Measurements from ENCODE around the gene MKRN1.
"Not testable (repeated sequence)": the region's sequence is repeated elsewhere in the genome, so short reads cannot be mapped to it uniquely, and the experiment has no call there.

Gene MKRN1

GRCh38 chr7:140433396-140433795, 45.9 kb downstream of the MKRN1 start:
- DNase-seq, result no peak

GRCh38 chr7:140426130-140426529, 53.2 kb downstream of the MKRN1 start:
- DNase-seq, result no peak

GRCh38 chr7:140425718-140426117, 53.6 kb downstream of the MKRN1 start:
- DNase-seq, result no peak

GRCh38 chr7:140423501-140423900, 55.8 kb downstream of the MKRN1 start:
- DNase-seq, result no peak

DNA sequence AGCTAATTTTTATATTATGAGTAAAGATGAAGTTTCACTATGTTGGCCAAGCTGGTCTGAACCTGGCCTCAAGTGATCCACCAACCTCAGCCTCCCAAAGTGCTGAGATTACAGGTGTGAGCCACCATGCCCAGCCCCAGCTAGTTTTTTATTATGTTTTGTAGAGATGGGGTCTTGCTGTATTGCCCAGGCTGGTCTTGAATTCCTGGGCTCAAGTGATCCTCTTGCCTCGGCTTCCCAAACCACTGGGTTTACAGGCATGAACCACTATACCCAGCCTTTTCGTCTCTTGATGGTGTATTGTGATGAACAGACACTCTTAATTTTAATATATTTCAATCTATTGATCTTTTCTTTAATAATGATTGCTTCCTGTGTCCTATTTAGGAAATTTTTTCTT, 57.8 kb downstream of the MKRN1 start:
- DNase-seq, result no peak

DNA sequence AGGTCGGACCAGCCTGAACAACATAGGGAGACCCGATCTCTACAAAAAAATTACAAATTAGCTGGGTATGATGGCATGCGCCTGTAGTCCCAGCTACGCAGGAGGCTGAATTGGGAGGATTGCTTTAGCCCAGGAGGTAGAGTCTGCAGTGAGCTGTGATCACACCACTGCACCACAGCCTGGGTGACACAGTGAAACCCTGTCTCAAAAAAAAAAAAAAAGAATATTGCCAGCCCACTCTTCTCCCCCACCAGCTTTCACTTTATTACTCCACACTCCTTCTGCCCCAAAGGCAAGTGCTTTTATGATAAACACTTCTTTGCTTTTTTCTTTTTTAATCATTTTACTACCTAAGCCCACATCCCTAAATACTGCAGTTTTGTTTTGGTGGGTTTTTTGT, 60.7 kb downstream of the MKRN1 start:
- DNase-seq, result no peak

GRCh38 chr7:140418156-140418472, 61.2 kb downstream of the MKRN1 start:
- DNase-seq, result not testable (repeated sequence)

DNA sequence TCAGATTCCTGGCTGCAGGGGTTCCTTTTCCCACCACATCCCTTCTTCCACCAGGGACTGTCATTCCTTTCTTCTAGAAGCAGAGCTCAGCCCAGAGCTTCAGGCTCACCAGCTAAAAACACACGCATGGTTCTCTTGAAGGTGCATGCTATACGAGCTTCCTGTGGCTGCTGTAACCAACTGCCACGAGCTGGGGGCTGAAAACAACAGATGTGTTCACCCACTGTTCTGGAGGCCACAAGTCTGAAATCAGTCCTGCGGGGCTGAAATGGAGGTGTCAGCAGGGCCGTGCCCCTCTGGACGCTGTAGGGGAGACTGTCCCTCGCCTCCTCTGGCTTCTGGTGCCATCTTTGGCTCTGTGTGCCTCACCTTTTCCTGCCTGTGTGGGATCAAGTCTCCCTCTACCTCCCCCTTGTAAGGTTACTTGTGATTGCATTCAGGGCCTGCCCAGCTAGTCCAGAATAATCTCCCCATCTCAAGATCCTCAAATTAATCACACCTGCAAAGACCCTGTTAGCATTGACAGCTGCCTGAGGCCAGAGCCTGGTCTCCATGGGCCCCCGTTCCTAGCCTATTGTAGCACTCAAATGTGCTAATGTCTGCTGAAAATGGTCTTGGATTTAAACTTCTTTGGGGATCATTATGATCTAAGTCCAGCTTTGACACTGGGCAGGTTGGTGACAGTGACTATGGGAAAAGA, 61.7 kb downstream of the MKRN1 start:
- no peak for DNase-seq

DNA sequence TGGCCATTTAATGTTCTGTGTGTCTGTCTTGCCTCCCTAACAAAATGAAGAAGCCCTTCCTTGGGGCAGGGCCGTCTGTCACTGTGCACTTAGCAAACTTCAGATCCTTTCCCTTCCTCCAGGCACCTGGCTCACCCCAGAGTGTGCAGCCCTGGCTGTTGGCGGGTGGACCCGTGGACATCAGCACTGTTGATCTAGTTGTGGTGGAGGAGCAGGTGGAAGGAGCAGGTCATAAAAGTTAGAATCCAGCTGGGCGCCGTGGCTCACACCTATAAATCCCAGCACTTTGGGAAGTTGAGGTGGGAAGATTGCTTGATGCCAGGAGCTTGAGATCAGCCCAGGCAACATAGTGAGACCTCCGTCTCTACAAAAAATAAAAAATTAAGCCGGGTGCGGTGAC, 62.7 kb downstream of the MKRN1 start:
- no peak for DNase-seq

- not testable (repeated sequence) for DNase-seq
Measured at GRCh38 chr7:140415816-140416215, 63.5 kb downstream of the MKRN1 start.

DNA sequence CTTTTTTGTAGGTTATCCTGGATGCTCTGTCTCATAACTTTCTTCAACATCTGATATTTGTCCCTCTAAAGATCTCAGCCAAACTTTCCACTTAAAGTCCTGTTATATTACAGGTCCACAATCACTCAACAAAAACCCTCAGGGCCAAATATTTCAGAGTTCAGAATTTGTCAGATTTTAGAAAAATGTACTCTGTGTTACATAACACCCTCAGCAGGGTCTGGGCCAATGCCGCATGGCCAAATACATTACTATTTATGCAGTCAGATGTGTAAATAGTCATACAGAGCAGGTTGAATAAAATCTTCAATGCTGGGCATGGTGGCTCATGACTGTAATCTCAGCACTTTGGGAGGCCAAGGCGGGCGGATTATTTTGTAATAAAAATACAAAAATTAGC, 63.9 kb downstream of the MKRN1 start:
- DNase-seq, result no peak

GRCh38 chr7:140404565-140405065, 74.7 kb downstream of the MKRN1 start:
- DNase-seq, result no peak

GRCh38 chr7:140403878-140404564, 75.3 kb downstream of the MKRN1 start, which contains the start of gene RAB19:
TSS of gene RAB19 (plus strand) at chr7:140404058. CDS start at chr7:140407647, 3,589 bp downstream.
- peak; percentile 47 for DNase-seq

Measured in activated gamma-delta T cell treated with Interleukin-2 at 50 U/mL for 16 hours (primary cell).